ENCODE results near the gene SHISA9.

SHISA9 gene

DNA sequence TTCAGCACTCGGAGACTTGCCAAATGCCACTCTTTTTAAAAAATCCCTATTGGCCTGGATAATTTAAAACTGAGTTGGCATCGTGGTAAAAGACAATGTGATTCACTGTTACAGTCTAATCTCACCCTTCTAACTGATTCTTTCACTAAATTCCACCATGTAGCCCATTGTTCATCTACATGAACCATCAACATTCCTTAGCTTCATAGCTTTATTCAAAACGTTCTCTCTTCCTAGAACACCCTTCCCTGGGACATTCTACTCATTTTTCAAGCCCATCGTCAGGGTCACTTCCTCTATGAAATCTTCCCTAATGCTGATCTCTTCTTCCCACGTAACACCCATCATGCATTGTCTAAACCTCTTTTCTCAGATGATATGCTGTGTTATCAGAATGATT lies 15.7 kb upstream of the SHISA9 start:
- Histone ChIP-seq H3K9ac (ENCODE audit: low read depth, low read length, poor library complexity, severe bottlenecking) (no peak overlapping the region), H3K27me3 (ENCODE audit: insufficient read depth, low read length, poor library complexity, severe bottlenecking) (no peaks in the 10 kb centered on the region), H3K4me1 (ENCODE audit: insufficient read depth, low read length, poor library complexity, severe bottlenecking) (no peaks in the 10 kb centered on the region), H3K4me2 (ENCODE audit: low read depth, low read length, poor library complexity, severe bottlenecking) (no peak overlapping the region), H3F3A (ENCODE audit: low read depth) (no peaks in the 10 kb centered on the region), H3K79me2 (ENCODE audit: insufficient read depth, low read length) (no peaks in the 10 kb centered on the region), H4K20me1 (ENCODE audit: insufficient read depth, low read length, poor library complexity, severe bottlenecking) (no peaks in the 10 kb centered on the region), H2AFZ (ENCODE audit: low read length) (no peak overlapping the region), H3K4me3 (ENCODE audit: low read length, poor library complexity, severe bottlenecking) (no peak overlapping the region), H3K9me3 (ENCODE audit: insufficient read depth, low read depth, low read length) (no peaks in the 10 kb centered on the region), H3K9me2 (replicated peaks; ENCODE audit: low read depth, low read length) (no peaks in the 10 kb centered on the region), H3K36me3 (ENCODE audit: insufficient read depth, low read length) (no peaks in the 10 kb centered on the region)
- TF ChIP-seq, protein P1, sequence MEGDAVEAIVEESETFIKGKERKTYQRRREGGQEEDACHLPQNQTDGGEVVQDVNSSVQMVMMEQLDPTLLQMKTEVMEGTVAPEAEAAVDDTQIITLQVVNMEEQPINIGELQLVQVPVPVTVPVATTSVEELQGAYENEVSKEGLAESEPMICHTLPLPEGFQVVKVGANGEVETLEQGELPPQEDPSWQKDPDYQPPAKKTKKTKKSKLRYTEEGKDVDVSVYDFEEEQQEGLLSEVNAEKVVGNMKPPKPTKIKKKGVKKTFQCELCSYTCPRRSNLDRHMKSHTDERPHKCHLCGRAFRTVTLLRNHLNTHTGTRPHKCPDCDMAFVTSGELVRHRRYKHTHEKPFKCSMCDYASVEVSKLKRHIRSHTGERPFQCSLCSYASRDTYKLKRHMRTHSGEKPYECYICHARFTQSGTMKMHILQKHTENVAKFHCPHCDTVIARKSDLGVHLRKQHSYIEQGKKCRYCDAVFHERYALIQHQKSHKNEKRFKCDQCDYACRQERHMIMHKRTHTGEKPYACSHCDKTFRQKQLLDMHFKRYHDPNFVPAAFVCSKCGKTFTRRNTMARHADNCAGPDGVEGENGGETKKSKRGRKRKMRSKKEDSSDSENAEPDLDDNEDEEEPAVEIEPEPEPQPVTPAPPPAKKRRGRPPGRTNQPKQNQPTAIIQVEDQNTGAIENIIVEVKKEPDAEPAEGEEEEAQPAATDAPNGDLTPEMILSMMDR (conservative IDR thresholded peaks at IDR 0.05; ENCODE audit: low read length) = no peak
- TF ChIP-seq EZH2phosphoT487 (IDR thresholded peaks at IDR 0.05; ENCODE audit: borderline replicate concordance) = no peak

DNA sequence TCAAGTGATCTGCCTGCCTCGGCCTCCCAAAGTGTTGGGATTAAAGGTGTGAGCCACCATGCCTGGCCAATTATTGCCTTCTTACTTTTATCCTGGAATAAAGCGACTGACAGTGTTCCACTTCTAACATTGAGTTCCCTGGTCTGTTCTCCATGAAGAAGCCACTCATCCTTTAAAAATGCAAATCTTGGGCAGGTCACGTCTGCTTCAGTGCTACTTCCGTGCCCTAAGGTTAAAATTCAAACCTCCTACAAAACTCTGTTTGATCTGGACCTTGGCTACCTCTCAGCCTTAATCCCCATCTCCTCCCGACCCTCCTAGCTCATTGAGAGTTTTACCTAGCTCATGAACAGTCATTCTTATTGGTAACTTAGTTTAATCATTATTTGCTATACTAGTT lies 9.6 kb upstream of the SHISA9 start:
- H3K27me3 ChIP-seq (ENCODE audit: insufficient read depth, low read length, poor library complexity, severe bottlenecking) = no peaks in the 10 kb centered on the region
- no peaks in the 10 kb centered on the region for H3K36me3 ChIP-seq (ENCODE audit: insufficient read depth, low read length)
- H3K4me2 ChIP-seq (ENCODE audit: low read depth, low read length, poor library complexity, severe bottlenecking) = no peak overlapping the region
- no peak for TF ChIP-seq EZH2phosphoT487 (IDR thresholded peaks at IDR 0.05; ENCODE audit: borderline replicate concordance)
- TF ChIP-seq, protein P1 (conservative IDR thresholded peaks at IDR 0.05; ENCODE audit: low read length) = no peak
- no peaks in the 10 kb centered on the region for H3K9me3 ChIP-seq (ENCODE audit: insufficient read depth, low read depth, low read length)
- H3K79me2 ChIP-seq (ENCODE audit: insufficient read depth, low read length) = no peaks in the 10 kb centered on the region
- H3K9ac ChIP-seq (ENCODE audit: low read depth, low read length, poor library complexity, severe bottlenecking) = no peak overlapping the region
- no peak overlapping the region for H3K4me3 ChIP-seq (ENCODE audit: low read length, poor library complexity, severe bottlenecking)
- H2AFZ ChIP-seq (ENCODE audit: low read length) = no peak overlapping the region
- H3K9me2 ChIP-seq (replicated peaks; ENCODE audit: low read depth, low read length) = no peaks in the 10 kb centered on the region
- no peaks in the 10 kb centered on the region for H3K4me1 ChIP-seq (ENCODE audit: insufficient read depth, low read length, poor library complexity, severe bottlenecking)
- no peaks in the 10 kb centered on the region for H3F3A ChIP-seq (ENCODE audit: low read depth)
- no peaks in the 10 kb centered on the region for H4K20me1 ChIP-seq (ENCODE audit: insufficient read depth, low read length, poor library complexity, severe bottlenecking)

DNA sequence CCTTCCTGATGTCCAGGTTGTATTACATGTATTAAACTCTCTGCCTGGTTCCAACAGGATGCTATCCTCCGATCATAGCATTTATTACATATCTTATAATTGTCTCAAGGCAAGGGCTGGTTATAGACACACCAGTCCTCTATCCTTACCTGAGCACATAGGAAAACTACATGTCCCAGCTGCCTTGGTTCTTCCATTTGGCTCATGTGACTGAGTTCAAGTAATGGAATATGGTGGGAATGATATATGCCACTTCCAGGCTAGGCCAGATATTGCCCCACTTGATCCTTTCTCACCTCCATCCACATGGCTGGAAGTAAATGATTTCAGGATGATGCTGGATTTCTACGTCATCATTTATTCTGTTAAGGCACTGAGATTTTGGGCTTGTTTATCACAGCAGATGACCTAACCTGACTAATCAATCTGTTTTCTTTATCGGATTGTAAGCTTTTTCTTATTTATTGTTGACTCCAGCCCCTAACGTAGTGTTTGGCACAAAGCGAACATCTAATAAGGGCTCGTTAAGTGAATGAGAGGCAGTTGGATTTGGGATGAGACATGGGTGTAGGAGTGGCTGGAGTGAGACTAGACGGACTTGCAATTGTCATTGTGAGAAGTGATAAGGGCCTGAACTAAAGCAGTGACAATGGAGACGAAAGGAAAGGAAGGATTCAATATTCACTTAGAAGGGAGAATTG lies 8.2 kb upstream of the SHISA9 start:
- H3K36me3 ChIP-seq (ENCODE audit: insufficient read depth, low read length) = no peaks in the 10 kb centered on the region
- H2AFZ ChIP-seq (ENCODE audit: low read length) = no peak overlapping the region
- no peaks in the 10 kb centered on the region for H3K27me3 ChIP-seq (ENCODE audit: insufficient read depth, low read length, poor library complexity, severe bottlenecking)
- H3K79me2 ChIP-seq (ENCODE audit: insufficient read depth, low read length) = no peaks in the 10 kb centered on the region
- no peaks in the 10 kb centered on the region for H4K20me1 ChIP-seq (ENCODE audit: insufficient read depth, low read length, poor library complexity, severe bottlenecking)
- no peaks in the 10 kb centered on the region for H3K4me1 ChIP-seq (ENCODE audit: insufficient read depth, low read length, poor library complexity, severe bottlenecking)
- H3F3A ChIP-seq (ENCODE audit: low read depth) = no peaks in the 10 kb centered on the region
- H3K9me2 ChIP-seq (replicated peaks; ENCODE audit: low read depth, low read length) = no peaks in the 10 kb centered on the region
- H3K9me3 ChIP-seq (ENCODE audit: insufficient read depth, low read depth, low read length) = no peaks in the 10 kb centered on the region
- no peak overlapping the region for H3K9ac ChIP-seq (ENCODE audit: low read depth, low read length, poor library complexity, severe bottlenecking)
- no peak for TF ChIP-seq EZH2phosphoT487 (IDR thresholded peaks at IDR 0.05; ENCODE audit: borderline replicate concordance)
- H3K4me3 ChIP-seq (ENCODE audit: low read length, poor library complexity, severe bottlenecking) = no peak overlapping the region
- no peak overlapping the region for H3K4me2 ChIP-seq (ENCODE audit: low read depth, low read length, poor library complexity, severe bottlenecking)

DNA sequence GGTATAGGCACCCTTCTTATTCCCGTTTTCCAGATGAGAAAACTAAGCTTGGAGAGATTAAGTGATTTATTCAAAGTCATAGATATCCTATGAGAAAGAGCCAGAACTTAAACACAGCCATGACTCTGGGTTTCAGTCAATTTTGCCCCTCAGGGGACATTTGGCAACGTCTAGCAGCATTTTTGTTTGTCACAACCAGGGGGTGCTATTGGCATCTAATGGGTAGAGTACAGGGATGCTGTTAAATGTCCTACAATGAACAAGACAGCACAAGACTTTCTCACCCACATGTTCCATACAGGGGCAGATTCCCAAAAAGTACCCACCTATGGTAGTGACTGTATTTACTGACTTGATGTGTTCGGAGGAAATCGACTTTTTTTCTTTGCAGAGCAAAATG lies 4.8 kb upstream of the SHISA9 start:
- H3K4me2 ChIP-seq (ENCODE audit: low read depth, low read length, poor library complexity, severe bottlenecking) = no peak overlapping the region
- no peak for TF ChIP-seq EZH2phosphoT487 (IDR thresholded peaks at IDR 0.05; ENCODE audit: borderline replicate concordance)
- TF ChIP-seq, protein P1 (conservative IDR thresholded peaks at IDR 0.05; ENCODE audit: low read length) = peak; percentile 40
- no peaks in the 10 kb centered on the region for H3K9me2 ChIP-seq (replicated peaks; ENCODE audit: low read depth, low read length)
- no peaks in the 10 kb centered on the region for H3K9me3 ChIP-seq (ENCODE audit: insufficient read depth, low read depth, low read length)
- H3K9ac ChIP-seq (ENCODE audit: low read depth, low read length, poor library complexity, severe bottlenecking) = no peak overlapping the region
- no peaks in the 10 kb centered on the region for H3K36me3 ChIP-seq (ENCODE audit: insufficient read depth, low read length)
- no peaks in the 10 kb centered on the region for H3K79me2 ChIP-seq (ENCODE audit: insufficient read depth, low read length)
- no peaks in the 10 kb centered on the region for H3K4me1 ChIP-seq (ENCODE audit: insufficient read depth, low read length, poor library complexity, severe bottlenecking)
- H3K4me3 ChIP-seq (ENCODE audit: low read length, poor library complexity, severe bottlenecking) = no peak overlapping the region
- no peaks in the 10 kb centered on the region for H3K27me3 ChIP-seq (ENCODE audit: insufficient read depth, low read length, poor library complexity, severe bottlenecking)
- H4K20me1 ChIP-seq (ENCODE audit: insufficient read depth, low read length, poor library complexity, severe bottlenecking) = no peaks in the 10 kb centered on the region
- no peaks in the 10 kb centered on the region for H3F3A ChIP-seq (ENCODE audit: low read depth)
- no peak overlapping the region for H2AFZ ChIP-seq (ENCODE audit: low read length)

Measured in Loucy (cell line).